ENCODE data around the gene TNFSF9. TPM values are rescaled to one million over a fixed set of nuclear protein-coding genes. Genes with fewer than 3 reads are reported as not detected.
A peak's percentile ranks its signal among the peaks of the same experiment; 100 is the strongest.

Gene TNFSF9, protein sequence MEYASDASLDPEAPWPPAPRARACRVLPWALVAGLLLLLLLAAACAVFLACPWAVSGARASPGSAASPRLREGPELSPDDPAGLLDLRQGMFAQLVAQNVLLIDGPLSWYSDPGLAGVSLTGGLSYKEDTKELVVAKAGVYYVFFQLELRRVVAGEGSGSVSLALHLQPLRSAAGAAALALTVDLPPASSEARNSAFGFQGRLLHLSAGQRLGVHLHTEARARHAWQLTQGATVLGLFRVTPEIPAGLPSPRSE
- total RNA-seq: 4.1 TPM
- long read RNA-seq, transcript TNFSF9-201 (3 exons, 1,665 nt): major isoform, 5 of 7 reads
- long read RNA-seq, partial matches to known transcripts: 0 of 7 reads
- long read RNA-seq, other reads (novel, unspliced or antisense): 2 of 7 reads

DNA sequence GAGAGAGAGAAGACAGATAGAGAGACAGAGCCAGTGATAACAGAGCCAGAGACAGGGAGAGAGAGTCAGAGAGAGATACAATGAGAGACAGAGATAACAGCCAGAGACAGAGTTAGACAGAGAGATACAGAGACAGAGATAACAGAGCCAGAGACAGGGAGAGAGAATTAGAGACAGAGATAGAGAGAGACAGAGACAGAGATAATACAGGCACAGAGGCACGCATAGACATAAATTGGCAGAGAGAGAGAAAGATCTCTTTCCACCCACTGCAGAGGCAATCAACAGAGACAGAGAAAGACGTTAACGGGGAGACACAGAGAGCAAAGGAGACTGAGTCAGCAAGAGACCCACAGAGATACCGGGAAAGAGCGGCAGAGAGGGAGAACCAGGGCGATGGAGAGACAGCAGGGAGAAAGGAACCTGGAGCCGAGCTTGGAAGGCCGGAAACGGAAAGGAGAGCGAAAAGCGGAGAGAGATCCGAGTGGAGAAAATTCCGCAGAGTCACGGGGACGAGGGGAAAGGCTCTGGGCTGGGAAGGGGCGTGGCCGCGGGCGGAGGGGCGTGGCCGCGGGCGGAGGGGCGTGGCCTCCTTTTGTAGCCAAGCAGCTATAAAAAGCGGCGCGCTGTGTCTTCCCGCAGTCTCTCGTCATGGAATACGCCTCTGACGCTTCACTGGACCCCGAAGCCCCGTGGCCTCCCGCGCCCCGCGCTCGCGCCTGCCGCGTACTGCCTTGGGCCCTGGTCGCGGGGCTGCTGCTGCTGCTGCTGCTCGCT, at the start of gene TNFSF9:
Gene TNFSF9, plus strand, starts transcription at position 641 of the 777 bp plus-strand sequence. Its CDS starts 11 bp downstream, at position 652.
- H3K4me1 ChIP-seq: peaks cover 20% of the 10 kb centered on the region
- no peaks in the 10 kb centered on the region for H3K9me3 ChIP-seq
- intact Hi-C loops (cut with DNase I): no loop called here
- H3K36me3 ChIP-seq: peaks cover 11% of the 10 kb centered on the region
- ATAC-seq: peak; percentile 95 to 96
- H3K4me3 ChIP-seq: peak within 1 kb of the TSS; percentile 64
- H3K27me3 ChIP-seq (ENCODE audit: low read depth): no peaks in the 10 kb centered on the region
- TF ChIP-seq, protein P1, sequence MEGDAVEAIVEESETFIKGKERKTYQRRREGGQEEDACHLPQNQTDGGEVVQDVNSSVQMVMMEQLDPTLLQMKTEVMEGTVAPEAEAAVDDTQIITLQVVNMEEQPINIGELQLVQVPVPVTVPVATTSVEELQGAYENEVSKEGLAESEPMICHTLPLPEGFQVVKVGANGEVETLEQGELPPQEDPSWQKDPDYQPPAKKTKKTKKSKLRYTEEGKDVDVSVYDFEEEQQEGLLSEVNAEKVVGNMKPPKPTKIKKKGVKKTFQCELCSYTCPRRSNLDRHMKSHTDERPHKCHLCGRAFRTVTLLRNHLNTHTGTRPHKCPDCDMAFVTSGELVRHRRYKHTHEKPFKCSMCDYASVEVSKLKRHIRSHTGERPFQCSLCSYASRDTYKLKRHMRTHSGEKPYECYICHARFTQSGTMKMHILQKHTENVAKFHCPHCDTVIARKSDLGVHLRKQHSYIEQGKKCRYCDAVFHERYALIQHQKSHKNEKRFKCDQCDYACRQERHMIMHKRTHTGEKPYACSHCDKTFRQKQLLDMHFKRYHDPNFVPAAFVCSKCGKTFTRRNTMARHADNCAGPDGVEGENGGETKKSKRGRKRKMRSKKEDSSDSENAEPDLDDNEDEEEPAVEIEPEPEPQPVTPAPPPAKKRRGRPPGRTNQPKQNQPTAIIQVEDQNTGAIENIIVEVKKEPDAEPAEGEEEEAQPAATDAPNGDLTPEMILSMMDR (IDR thresholded peaks at IDR 0.05): no peak
- peak; percentile 93 for DNase-seq
- H3K27ac ChIP-seq: peak within 1 kb of the TSS; percentile 82

DNA sequence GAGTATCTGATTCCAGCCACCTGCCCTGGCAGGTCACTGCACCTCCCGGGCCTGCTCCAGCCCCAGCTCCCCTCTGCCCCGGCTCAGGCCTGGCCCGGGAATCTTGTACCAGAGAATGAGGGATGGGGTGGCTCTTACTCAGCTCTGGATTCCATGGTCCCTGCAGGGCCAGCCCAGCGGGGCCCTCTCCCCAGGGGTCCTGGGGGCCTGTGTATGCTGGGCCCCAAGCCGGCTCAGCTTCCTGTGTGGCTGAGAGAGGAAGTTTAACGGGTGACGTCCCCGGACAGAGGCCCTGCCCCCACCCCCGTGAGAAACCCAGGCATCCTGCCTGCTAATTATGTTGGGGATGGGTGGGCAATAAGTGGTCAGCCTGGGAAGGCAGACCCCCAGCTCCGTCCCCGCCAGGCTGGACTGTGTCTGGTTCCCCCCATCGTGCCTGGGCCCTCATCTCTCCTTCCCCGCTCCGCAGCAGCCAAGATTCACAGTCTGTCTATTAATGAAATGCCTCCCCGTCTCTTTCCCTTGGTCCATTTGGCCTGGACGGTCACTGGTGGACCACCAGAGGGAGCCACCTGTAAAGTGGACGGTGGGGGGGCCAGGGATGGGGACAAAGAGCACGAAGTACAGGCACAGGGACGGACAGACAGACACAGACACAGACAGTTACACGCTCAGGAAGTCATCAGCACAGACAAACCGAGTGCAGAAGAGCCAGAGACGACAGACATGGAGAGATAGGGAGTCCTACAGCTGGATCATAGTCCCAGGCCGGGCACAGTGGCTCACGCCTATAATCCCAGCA, 49.1 kb upstream of the TNFSF9 start, which contains the start of gene DENND1C:
Gene DENND1C, minus strand, starts transcription at position 247 of the 802 bp plus-strand sequence. Its CDS starts 92 bp downstream, at position 155.
- peak; percentile 78 for DNase-seq
- intact Hi-C loops (cut with DNase I): no loop called here

DNA sequence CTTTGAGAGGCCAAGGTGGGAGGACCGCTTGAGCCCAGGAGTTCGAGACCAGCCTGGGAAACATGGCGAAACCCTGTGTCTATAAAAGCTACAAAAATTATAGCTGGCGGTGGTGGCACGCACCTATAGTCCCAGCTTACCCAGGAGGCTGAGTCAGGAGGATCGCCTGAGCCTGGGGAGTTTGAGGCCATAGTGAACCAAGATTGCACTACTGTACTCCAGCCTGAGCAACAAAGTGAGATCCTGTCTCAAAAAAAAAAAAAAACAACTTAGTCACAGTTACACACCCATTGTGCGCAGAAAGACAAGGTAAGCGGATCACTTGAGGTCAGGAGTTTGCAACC, 48.5 kb upstream of the TNFSF9 start:
- Histone ChIP-seq H3K9me3 (no peaks in the 10 kb centered on the region), H3K27me3 (ENCODE audit: low read depth) (peaks cover 6% of the 10 kb centered on the region), H3K4me1 (no peaks in the 10 kb centered on the region), H3K27ac (no peak overlapping the region), H3K4me3 (no peak overlapping the region), H3K36me3 (no peaks in the 10 kb centered on the region)
- intact Hi-C loops (cut with DNase I): no loop called here
- ATAC-seq: no peak
- TF ChIP-seq, protein P1 (IDR thresholded peaks at IDR 0.05): no peak
- no peak for DNase-seq

More for the DNA sequence above, 49.1 kb upstream of the TNFSF9 start, which contains the start of gene DENND1C:
- Histone ChIP-seq H3K27me3 (ENCODE audit: low read depth) (peaks cover 11% of the 10 kb centered on the region), H3K27ac (peak within 1 kb of the TSS; percentile 81), H3K36me3 (no peaks in the 10 kb centered on the region), H3K4me3 (peak within 1 kb of the TSS; percentile 54), H3K4me1 (peaks cover under 1% of the 10 kb centered on the region), H3K9me3 (no peaks in the 10 kb centered on the region)
- ATAC-seq: peak; percentile 67 to 78
- TF ChIP-seq, protein P1 (IDR thresholded peaks at IDR 0.05): peak; percentile 47

DNA sequence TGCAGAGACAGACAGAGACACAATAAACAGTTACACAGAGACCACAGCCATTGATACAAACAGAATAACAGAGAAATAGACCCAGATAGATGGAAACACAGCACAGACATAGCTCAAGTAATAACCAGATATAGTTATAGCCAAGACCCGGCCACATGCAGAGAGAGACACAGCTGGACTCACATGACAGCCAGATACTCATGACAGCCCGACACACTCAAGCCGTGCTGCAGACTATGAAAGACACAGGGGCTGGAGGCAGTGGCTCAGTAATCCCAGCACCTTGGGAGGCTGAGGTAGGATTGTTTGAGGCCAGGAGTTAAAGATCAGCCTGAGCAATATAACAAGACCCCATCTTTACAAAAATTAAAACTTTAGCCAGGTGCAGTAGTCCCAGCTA, 47.6 kb upstream of the TNFSF9 start:
- TF ChIP-seq, protein P1 (IDR thresholded peaks at IDR 0.05): no peak
- Histone ChIP-seq H3K4me3 (no peak overlapping the region), H3K36me3 (no peaks in the 10 kb centered on the region), H3K4me1 (no peaks in the 10 kb centered on the region), H3K9me3 (no peaks in the 10 kb centered on the region), H3K27ac (no peak overlapping the region), H3K27me3 (ENCODE audit: low read depth) (peaks cover 6% of the 10 kb centered on the region)
- intact Hi-C loops (cut with DNase I): no loop called here
- DNase-seq: no peak
- no peak for ATAC-seq

DNA sequence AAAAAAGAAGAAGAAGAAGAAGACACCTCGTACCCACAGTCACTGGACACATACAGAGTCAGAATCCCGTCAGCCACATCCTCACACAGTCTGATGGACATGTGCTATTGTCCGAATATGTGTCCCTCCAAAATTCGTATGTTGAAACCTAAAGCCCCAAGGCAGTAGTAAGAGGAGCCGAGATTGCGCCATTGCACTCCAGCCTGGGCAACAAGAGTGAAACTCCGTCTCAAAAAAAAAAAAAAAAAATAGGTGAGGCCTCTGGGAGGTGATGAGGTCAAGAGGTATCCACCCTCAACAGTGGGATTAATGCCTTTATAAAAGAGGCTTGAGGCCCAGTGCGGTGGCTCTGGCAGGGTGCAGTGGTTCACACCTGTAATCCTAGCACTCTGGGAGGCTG, 46.6 kb upstream of the TNFSF9 start:
- no peaks in the 10 kb centered on the region for H3K36me3 ChIP-seq
- peak; percentile 61 for DNase-seq
- H3K4me1 ChIP-seq: no peaks in the 10 kb centered on the region
- TF ChIP-seq, protein P1 (IDR thresholded peaks at IDR 0.05): no peak
- intact Hi-C loops (cut with DNase I): no loop called here
- H3K27ac ChIP-seq: no peak overlapping the region
- peaks cover 6% of the 10 kb centered on the region for H3K27me3 ChIP-seq (ENCODE audit: low read depth)
- ATAC-seq: peak; percentile 5 to 13
- H3K4me3 ChIP-seq: no peak overlapping the region
- no peaks in the 10 kb centered on the region for H3K9me3 ChIP-seq
